ENCODE measurements around the gene EWSR1.

DNA sequence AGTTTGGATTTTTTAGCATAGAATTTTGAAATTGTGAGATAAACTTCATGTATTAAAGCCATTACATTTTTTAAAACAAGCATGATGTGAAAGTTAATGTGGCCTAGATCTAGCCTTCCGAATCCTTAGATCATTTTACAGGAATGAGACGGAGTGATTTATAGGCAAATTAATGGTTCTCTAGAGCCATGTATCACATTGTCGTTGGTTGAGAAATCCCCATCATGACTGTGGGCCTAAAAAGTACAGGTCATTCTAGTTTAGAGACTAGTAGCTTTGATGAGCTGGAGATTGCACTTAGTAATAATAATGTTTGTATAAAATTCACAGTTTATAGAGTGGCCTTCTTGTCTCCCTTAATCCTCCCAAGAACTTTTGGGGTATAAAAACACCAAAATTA, 7.1 kb downstream of the EWSR1 start:
- TF ChIP-seq, protein P1, sequence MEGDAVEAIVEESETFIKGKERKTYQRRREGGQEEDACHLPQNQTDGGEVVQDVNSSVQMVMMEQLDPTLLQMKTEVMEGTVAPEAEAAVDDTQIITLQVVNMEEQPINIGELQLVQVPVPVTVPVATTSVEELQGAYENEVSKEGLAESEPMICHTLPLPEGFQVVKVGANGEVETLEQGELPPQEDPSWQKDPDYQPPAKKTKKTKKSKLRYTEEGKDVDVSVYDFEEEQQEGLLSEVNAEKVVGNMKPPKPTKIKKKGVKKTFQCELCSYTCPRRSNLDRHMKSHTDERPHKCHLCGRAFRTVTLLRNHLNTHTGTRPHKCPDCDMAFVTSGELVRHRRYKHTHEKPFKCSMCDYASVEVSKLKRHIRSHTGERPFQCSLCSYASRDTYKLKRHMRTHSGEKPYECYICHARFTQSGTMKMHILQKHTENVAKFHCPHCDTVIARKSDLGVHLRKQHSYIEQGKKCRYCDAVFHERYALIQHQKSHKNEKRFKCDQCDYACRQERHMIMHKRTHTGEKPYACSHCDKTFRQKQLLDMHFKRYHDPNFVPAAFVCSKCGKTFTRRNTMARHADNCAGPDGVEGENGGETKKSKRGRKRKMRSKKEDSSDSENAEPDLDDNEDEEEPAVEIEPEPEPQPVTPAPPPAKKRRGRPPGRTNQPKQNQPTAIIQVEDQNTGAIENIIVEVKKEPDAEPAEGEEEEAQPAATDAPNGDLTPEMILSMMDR (IDR thresholded peaks at IDR 0.05; ENCODE audit: insufficient read depth, low read length) = no peak
- TF ChIP-seq POLR2AphosphoS5 (IDR thresholded peaks at IDR 0.05; ENCODE audit: low read depth) = no peak

All from HL-60 (cell line).